ENCODE measurements around the gene MRPS7. TPM values are rescaled to one million over a fixed set of nuclear protein-coding genes. Genes with fewer than 3 reads are reported as not detected.

MRPS7 gene
- total RNA-seq, 1 donor from 2014 or later = 43.3 TPM

DNA sequence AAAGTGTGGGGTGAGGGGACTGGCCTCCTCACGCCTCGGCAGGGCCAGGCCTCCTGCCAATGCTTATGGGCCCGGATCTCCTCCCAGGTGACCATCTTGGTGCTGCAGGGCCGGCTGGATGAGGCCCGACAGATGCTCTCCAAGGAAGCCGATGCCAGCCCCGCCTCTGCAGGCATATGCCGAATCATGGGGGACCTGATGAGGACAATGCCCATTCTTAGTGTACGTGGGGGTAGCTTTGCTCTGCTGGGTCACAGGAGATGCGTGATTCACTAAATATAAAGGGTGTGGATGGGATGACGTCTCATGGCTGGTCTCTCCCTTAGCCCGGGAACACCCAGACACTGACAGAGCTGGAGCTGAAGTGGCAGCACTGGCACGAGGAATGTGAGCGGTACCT, 36.7 kb upstream of the MRPS7 start:
- Histone ChIP-seq H3K4me1 (no peaks in the 10 kb centered on the region), H3K4me2 (no peak overlapping the region), H3K79me2 (ENCODE audit: low read depth) (no peaks in the 10 kb centered on the region), H4K20me1 (ENCODE audit: low read depth) (no peaks in the 10 kb centered on the region), H3K27ac (no peak overlapping the region), H3K27me3 (no peaks in the 10 kb centered on the region), H3K4me3 (no peak overlapping the region), H2AFZ (replicated peaks) (no peak overlapping the region), H3K9ac (no peak overlapping the region), H3K36me3 (no peaks in the 10 kb centered on the region), H3K9me3 (ENCODE audit: low read depth) (no peaks in the 10 kb centered on the region), H3F3A (ENCODE audit: low read depth) (no peaks in the 10 kb centered on the region)
- Mint-ChIP-seq H3K4me1 (no peaks in the 10 kb centered on the region), H3K36me3 (peaks cover 31% of the 10 kb centered on the region), H3K9me3 (no peaks in the 10 kb centered on the region), H3K27ac (no peak overlapping the region), H3K4me3 (no peak overlapping the region), H3K27me3 (ENCODE audit: insufficient read depth, low read depth) (no peaks in the 10 kb centered on the region)
- no peak for TF ChIP-seq EZH2 (IDR thresholded peaks at IDR 0.05)
- no peak for TF ChIP-seq EZH2phosphoT487 (IDR thresholded peaks at IDR 0.05)
- TF ChIP-seq, protein P1, sequence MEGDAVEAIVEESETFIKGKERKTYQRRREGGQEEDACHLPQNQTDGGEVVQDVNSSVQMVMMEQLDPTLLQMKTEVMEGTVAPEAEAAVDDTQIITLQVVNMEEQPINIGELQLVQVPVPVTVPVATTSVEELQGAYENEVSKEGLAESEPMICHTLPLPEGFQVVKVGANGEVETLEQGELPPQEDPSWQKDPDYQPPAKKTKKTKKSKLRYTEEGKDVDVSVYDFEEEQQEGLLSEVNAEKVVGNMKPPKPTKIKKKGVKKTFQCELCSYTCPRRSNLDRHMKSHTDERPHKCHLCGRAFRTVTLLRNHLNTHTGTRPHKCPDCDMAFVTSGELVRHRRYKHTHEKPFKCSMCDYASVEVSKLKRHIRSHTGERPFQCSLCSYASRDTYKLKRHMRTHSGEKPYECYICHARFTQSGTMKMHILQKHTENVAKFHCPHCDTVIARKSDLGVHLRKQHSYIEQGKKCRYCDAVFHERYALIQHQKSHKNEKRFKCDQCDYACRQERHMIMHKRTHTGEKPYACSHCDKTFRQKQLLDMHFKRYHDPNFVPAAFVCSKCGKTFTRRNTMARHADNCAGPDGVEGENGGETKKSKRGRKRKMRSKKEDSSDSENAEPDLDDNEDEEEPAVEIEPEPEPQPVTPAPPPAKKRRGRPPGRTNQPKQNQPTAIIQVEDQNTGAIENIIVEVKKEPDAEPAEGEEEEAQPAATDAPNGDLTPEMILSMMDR (IDR thresholded peaks at IDR 0.05) = no peak
- no peak for DNase-seq (ENCODE audit: low spot score)

DNA sequence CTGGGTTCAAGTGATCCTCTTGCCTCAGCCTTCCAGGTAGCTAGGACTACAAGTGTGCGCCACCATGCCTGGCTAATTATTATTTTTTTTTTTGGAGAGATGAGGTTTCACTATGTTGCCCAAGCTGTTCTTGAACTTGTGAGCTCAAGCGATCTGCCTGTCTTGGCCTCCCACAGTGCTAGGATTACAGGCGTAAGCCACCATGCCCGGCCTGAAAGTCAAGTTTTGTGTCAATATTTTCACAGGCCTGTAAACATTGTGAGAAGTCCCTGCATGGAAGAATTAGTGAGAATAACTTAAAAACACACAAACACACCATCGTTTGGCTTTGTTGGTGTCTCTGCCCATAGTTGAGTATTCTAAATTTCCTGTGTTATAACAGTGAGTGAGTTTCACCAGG, 34.0 kb upstream of the MRPS7 start:
- no peak overlapping the region for H3K9ac ChIP-seq
- no peaks in the 10 kb centered on the region for H3F3A ChIP-seq (ENCODE audit: low read depth)
- no peak overlapping the region for H3K27ac ChIP-seq
- no peaks in the 10 kb centered on the region for H3K79me2 ChIP-seq (ENCODE audit: low read depth)
- H3K4me3 ChIP-seq = no peak overlapping the region
- H3K4me3 Mint-ChIP-seq = no peak overlapping the region
- H2AFZ ChIP-seq (replicated peaks) = no peak overlapping the region
- TF ChIP-seq, protein P1 (IDR thresholded peaks at IDR 0.05) = no peak
- no peak for TF ChIP-seq EZH2 (IDR thresholded peaks at IDR 0.05)
- TF ChIP-seq EZH2phosphoT487 (IDR thresholded peaks at IDR 0.05) = no peak
- no peaks in the 10 kb centered on the region for H3K9me3 ChIP-seq (ENCODE audit: low read depth)
- H3K4me2 ChIP-seq = no peak overlapping the region
- H3K36me3 ChIP-seq = no peaks in the 10 kb centered on the region
- H4K20me1 ChIP-seq (ENCODE audit: low read depth) = no peaks in the 10 kb centered on the region
- no peaks in the 10 kb centered on the region for H3K4me1 ChIP-seq
- H3K4me1 Mint-ChIP-seq = no peaks in the 10 kb centered on the region
- no peak overlapping the region for H3K27ac Mint-ChIP-seq
- H3K9me3 Mint-ChIP-seq = no peaks in the 10 kb centered on the region
- peaks cover 34% of the 10 kb centered on the region for H3K36me3 Mint-ChIP-seq
- H3K27me3 Mint-ChIP-seq (ENCODE audit: insufficient read depth, low read depth) = no peaks in the 10 kb centered on the region
- H3K27me3 ChIP-seq = no peaks in the 10 kb centered on the region
- DNase-seq (ENCODE audit: low spot score) = no peak

DNA sequence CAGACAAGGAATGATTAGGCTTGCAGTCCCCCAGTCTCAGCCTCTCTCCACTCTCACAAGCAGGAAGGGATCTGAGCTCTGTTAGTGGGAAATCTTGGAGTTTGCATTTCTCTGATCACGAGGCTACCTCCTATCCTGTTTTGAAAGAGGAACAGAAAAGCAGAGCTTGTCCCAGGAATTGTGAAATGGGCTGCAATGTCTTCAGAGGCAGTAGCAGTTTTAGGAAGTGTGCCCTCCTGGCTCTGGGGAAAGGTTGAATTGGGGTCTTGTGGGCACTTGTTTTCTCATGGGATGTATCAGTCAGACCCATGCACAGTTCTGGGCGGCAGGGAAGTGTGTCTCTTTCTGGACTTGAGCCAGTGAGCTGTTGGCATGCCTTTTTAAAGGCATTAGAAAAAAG, 33.4 kb upstream of the MRPS7 start:
- Histone ChIP-seq H3K4me1 (no peaks in the 10 kb centered on the region), H4K20me1 (ENCODE audit: low read depth) (no peaks in the 10 kb centered on the region), H3K27me3 (no peaks in the 10 kb centered on the region), H3K36me3 (no peaks in the 10 kb centered on the region), H2AFZ (replicated peaks) (no peak overlapping the region), H3K9me3 (ENCODE audit: low read depth) (no peaks in the 10 kb centered on the region), H3K9ac (no peak overlapping the region), H3F3A (ENCODE audit: low read depth) (no peaks in the 10 kb centered on the region), H3K4me3 (no peak overlapping the region), H3K79me2 (ENCODE audit: low read depth) (no peaks in the 10 kb centered on the region), H3K4me2 (no peak overlapping the region), H3K27ac (no peak overlapping the region)
- Mint-ChIP-seq H3K4me1 (no peaks in the 10 kb centered on the region), H3K27ac (no peak overlapping the region), H3K36me3 (peaks cover 35% of the 10 kb centered on the region), H3K4me3 (no peak overlapping the region), H3K27me3 (ENCODE audit: insufficient read depth, low read depth) (no peaks in the 10 kb centered on the region), H3K9me3 (no peaks in the 10 kb centered on the region)
- TF ChIP-seq EZH2 (IDR thresholded peaks at IDR 0.05) (no peak), EZH2phosphoT487 (IDR thresholded peaks at IDR 0.05) (no peak)
- TF ChIP-seq, protein P1 (IDR thresholded peaks at IDR 0.05) = no peak
- DNase-seq (ENCODE audit: low spot score) = no peak

Data from neural progenitor cell (in vitro differentiated cells).